ENCODE results near the gene CCL1.

CCL1 gene

GRCh38 chr17:34382621-34383124, 19.6 kb upstream of the CCL1 start:
- no peak for DNase-seq (ENCODE audit: low read depth)

DNA sequence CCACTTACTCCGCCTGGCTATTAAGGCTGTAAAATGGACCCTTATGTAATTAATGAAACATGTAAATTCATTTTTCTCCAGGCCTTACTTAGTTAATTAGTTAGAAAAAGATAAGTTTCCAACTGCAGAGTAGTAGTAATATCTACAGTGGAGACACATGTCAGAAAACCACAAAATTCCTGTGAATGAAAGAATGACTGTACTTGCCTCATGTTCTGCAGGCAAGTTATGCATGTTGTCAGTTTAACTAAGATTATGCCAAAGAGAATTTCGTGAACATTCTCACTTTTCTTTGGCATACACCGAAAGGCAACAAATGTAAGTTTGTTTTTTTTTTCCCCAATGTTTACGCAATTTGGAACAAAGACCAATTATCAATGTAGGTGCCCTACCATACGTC, 16.8 kb upstream of the CCL1 start:
- no peak for DNase-seq (ENCODE audit: low read depth)

DNA sequence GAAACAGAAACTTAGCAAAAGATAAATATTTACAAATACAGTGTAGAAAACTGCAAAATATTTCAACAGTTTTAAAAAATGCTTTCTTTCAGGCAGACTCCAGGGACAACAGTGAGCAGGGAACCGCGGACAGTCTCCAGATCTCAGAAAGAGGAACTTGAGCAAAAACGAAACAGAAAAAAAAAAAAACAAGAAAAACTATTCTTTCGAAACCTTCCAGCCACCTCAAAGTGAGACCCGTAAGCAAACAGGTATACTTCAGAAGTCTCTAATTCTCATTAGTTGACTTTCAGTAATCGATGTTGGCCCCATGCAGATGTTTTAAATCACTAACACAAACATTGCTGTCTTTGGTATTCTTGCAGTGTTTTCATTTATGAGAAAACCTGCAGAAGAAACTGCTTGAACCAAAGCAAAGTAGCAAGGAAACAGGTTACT, 15.7 kb upstream of the CCL1 start:
- DNase-seq (ENCODE audit: low read depth), result no peak

- no peak for DNase-seq (ENCODE audit: low read depth)
These were observed 14.2 kb upstream of the CCL1 start for GRCh38 chr17:34377078-34377823.

- DNase-seq (ENCODE audit: low read depth), result no peak
These were observed 12.5 kb upstream of the CCL1 start for GRCh38 chr17:34375426-34375997.

DNA sequence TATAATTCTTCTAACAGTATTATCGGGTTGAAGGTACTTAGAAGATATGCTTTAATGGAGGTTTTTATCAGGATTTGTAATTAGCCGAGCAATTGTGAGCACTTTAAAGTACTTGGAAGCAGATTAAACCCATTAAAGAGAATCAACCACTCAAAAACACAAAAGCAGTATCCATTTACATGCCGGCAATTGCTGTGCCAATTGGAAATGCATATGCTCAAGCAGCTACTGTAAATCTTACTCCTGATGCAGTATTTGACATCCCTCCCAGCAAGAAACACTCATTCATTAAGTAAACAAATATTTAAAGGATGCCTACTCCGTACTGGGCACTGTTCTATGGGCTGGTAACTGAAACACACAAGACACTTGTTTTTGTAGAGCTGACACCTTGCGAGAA, 11.4 kb upstream of the CCL1 start:
- DNase-seq (ENCODE audit: low read depth), result no peak

DNA sequence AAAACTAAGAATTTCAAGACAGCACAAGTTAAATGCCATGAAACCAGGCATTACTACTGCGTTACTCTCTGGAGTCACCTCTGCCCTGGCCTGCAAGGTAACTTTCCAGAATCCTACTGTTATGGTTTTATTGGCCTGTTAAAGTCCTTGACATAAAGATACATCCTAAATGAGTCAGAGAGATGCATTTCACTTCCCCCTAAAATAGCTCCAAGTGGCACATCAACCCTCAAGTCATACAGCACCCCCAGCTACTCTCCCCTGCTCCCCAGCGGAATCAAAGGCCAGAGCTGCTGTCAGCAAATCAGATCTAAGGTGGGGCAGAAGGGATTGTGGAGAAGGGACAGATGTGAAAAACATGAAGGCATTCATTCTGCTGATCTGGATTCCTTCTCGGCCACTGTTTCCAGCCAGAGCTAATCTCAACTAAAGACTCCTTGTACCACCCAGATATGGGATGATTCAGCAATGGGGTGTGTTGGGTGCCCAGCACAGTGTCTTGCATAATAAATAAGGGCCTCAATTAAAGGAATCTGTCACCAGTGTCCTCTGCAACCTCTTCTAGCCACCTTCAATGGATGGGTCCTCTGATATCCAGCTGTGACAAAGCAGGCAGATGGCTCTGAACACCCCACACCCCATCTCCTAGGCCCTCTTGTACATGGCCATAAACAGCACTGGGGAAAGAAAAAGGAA, 8.5 kb upstream of the CCL1 start:
- no peak for DNase-seq (ENCODE audit: low read depth)

GRCh38 chr17:34370997-34371395, 8.0 kb upstream of the CCL1 start:
- no peak for DNase-seq (ENCODE audit: low read depth)

DNA sequence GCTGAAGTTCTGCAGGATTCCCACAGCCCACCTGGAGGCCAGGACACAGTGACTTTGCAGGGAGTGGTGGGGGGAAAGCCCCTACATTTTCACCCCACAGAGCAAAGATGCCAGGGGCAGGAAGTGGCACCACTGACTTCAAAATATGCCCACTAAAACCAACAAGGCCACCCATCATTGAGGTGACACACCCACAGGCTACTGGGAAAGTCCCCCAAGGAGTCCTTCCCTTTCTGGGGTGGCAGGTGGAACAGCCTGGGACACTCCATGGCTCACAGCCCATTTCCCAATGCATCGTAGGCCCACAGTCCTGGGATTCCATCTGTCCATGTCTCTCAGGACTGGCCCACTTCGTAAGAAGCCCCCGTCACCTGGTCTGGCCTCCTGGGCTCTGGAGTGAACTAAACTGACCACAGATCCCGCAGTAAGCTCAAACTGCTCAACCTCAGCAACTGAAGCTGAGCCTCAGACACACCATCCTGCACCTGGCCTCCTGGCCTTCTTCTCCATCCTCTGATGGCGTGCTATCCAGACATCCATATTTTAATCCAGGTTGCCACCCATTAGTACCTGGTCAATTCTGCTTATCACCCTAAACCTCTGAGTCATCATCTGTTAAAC, 7.5 kb upstream of the CCL1 start:
- no peak for DNase-seq (ENCODE audit: low read depth)

DNA sequence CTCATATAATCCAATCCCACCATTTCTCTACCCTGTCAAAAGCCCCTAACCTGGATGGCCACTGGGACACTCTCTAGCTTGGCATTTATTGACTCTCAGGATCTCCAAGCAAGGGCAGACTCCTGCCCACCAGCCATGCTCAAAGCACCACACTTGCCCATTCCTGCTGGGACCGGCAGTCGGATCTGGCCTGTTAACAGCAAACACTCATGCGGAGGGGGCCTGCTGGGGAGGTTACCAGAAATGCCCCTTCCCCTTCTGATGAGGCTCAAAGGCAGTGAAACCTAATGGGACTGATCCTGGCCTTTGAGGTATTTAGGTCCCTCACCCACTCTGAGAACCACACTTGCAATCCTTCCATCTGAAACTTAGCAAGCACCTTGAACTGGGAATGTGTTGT, 6.5 kb upstream of the CCL1 start:
- no peak for DNase-seq (ENCODE audit: low read depth)

- no peak for DNase-seq (ENCODE audit: low read depth)
These were observed 6.0 kb upstream of the CCL1 start for GRCh38 chr17:34368946-34369500.

GRCh38 chr17:34368196-34368945, 5.3 kb upstream of the CCL1 start:
- DNase-seq (ENCODE audit: low read depth), result no peak

DNA sequence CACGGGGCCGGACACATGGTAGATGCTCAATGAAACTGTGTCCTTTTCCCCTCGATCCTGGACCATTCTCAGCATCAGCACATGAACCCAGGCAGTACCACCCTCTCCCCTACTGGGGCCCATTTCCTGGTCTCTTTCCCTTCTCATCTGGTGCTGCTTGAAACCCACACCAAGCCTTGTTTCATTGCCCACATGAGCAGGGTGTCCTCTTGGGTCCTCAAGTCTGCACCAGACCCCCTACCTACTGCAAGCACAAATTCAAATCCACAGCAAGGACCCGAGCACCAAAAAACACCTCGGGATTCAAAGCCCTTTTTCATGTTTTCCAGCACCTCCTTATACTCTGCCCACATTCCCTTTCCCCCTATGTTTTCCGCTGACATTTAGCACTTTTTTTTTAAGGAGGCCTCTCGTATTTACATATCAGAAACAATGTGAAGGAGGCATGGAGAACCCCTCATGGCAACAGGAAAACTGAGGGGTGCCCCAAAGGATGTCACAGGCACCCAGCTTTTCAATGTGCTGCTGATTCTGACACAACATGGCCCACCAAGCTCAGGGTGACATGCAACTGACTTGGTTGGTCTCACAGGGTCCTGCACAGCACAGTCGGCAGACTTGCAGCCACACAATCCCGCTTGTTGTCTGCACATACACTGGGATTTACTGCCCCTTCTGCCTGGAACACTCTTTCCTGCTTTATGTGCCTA, 4.6 kb upstream of the CCL1 start:
- DNase-seq (ENCODE audit: low read depth), result no peak

DNA sequence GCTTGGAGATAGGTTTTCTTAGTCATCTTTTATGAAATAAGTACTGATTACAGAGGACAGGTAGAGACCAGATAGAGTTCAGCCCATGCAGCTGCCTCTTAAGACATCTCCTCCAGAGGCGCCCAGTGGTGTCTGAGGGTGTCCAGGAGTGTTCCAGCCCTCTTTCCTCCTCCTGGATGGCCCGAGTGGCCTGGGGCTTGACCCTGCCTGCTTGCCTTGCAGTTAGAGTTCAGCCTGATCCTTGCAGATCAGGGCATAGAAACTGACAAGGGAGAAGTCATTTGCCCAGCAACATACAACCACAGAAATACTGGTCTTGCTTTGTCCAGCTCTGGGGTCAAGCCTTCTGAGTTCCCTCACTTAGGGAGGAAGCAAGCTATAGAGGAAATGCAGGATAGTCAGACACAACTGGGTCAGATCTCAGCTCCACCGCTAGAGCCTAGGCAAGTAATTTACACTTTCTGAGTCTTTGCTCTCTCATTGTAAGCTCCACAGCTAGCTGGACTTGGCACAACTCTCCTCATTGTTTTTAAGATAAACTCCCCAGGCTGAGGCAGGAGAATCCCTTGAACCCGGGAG, 3.6 kb upstream of the CCL1 start:
- no peak for DNase-seq (ENCODE audit: low read depth)

DNA sequence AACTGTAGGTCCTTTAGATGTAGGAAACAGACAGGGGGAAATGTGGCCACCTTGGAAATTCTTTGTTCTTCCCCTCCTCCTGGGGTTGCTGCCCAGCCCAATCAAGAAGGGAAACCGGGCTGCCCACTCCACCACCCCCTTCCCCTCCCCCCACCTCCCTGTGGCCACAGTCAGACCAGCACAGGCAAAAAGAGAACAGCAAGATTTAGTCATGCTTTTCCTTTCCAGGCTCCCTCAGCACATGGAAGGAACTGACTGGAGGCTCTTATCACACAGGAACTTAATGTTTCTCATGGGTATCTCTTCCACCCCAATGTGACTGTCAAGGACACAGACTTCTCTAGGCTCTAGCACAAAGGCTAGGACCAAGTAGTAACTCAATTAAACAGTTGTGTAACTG, 3.0 kb upstream of the CCL1 start:
- no peak for DNase-seq (ENCODE audit: low read depth)

DNA sequence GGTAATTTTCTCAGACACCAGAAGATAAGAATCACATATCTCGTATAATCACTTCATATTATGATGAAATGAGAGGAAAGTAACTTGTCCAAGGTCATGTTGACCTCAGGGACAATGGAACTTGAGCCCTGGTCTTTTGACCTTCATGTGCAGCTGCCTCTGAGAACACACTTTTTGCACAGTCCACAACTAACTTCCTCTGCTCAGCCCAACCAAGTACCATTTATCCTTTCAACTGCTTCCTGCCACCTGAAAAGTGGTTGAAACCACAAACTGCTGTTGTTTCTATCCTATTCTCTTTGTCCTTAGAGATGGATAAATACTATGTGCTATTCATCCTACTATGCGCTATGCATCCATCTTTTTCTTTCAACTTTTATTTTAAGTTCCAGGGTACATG, 2.3 kb upstream of the CCL1 start:
- DNase-seq (ENCODE audit: low read depth), result no peak

GRCh38 chr17:34364751-34365150, 1.7 kb upstream of the CCL1 start:
- DNase-seq (ENCODE audit: low read depth), result no peak

GRCh38 chr17:34361478-34362061, 1.5 kb downstream of the CCL1 start:
- no peak for DNase-seq (ENCODE audit: low read depth)

DNA sequence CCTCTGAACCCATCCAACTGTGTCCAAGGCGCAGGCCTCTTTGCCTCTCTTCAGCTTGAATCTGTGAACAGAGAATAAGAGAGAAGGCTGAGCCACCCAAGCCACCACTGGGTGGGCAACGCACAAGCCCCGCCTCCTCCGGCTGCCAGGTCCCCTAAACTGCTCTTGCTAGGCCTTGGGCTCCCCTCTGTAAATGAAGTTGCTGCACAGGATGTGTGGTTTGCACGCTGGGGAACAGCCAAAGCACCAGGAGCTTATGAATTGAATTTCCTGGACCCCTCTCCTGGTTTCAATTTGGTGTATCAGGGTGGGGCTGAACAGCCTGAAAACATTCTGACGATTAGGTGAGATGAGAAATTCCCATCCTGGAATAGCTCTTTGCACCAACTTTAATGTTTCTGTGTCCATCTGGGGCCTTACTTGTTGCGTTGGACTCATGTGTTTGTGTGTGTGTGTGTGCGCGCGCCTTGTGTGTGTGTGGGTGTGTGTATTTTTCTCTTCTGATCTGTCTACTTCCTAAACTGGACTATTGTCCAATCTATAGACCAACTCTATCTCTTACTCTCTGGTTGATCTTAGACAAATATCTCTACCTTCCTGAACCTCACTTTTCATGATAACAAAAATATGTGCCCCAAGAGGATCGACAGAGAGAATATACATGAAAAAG, 2.3 kb downstream of the CCL1 start:
- no peak for DNase-seq (ENCODE audit: low read depth)

GRCh38 chr17:34358631-34359030, 4.4 kb downstream of the CCL1 start:
- no peak for DNase-seq (ENCODE audit: low read depth)

All from T-helper 22 cell (primary cell).